ENCODE measurements around the gene STAG3. TPM values are rescaled to one million over a fixed set of nuclear protein-coding genes. Genes with fewer than 3 reads are reported as not detected.
"Not testable (repeated sequence)": the region's sequence is repeated elsewhere in the genome, so short reads cannot be mapped to it uniquely, and the experiment has no call there.

STAG3 gene
- total and polyA plus RNA-seq, 9 donors = 1.6 to 20.2 (median 12.9) TPM

- Histone ChIP-seq H3K27ac (ENCODE audit: low read length) (no peak overlapping the region), H3K27me3 (ENCODE audit: control insufficient read depth, insufficient read depth, low read length) (no peaks in the 10 kb centered on the region), H3K4me3 (ENCODE audit: low read length) (no peak overlapping the region), H3K4me1 (ENCODE audit: control insufficient read depth, insufficient read depth, low read length) (no peaks in the 10 kb centered on the region), H3K9me3 (replicated peaks; ENCODE audit: control insufficient read depth, low read depth, low read length) (no peaks in the 10 kb centered on the region), H3K36me3 (ENCODE audit: control insufficient read depth, insufficient read depth, low read length) (no peaks in the 10 kb centered on the region)
- no peak for DNase-seq
- no CpG with 5 or more reads among the region's 2 CpGs for WGBS (ENCODE audit: insufficient coverage)
Measured at GRCh38 chr7:100195222-100195621, 17.5 kb downstream of the STAG3 start.

GRCh38 chr7:100195901-100196322 lies 18.2 kb downstream of the STAG3 start:
- H3K4me1 ChIP-seq (ENCODE audit: control insufficient read depth, insufficient read depth, low read length); H3K9me3 ChIP-seq (replicated peaks; ENCODE audit: control insufficient read depth, low read depth, low read length); H3K36me3 ChIP-seq (ENCODE audit: control insufficient read depth, insufficient read depth, low read length); H3K27me3 ChIP-seq (ENCODE audit: control insufficient read depth, insufficient read depth, low read length); H3K27ac ChIP-seq (ENCODE audit: low read length); H3K4me3 ChIP-seq (ENCODE audit: low read length); DNase-seq: not testable (repeated sequence)
- 89% methylated on average over 1 of the region's 6 CpGs for WGBS (ENCODE audit: insufficient coverage)

- H3K4me3 ChIP-seq (ENCODE audit: low read length) = no peak overlapping the region
- 81% methylated on average over 3 of the region's 10 CpGs for WGBS (ENCODE audit: insufficient coverage)
- no peaks in the 10 kb centered on the region for H3K9me3 ChIP-seq (replicated peaks; ENCODE audit: control insufficient read depth, low read depth, low read length)
- H3K27me3 ChIP-seq (ENCODE audit: control insufficient read depth, insufficient read depth, low read length) = no peaks in the 10 kb centered on the region
- no peak overlapping the region for H3K27ac ChIP-seq (ENCODE audit: low read length)
- no peaks in the 10 kb centered on the region for H3K36me3 ChIP-seq (ENCODE audit: control insufficient read depth, insufficient read depth, low read length)
- DNase-seq = no peak
- no peaks in the 10 kb centered on the region for H3K4me1 ChIP-seq (ENCODE audit: control insufficient read depth, insufficient read depth, low read length)
Measured at GRCh38 chr7:100198266-100198665, 20.5 kb downstream of the STAG3 start.

GRCh38 chr7:100200693-100201092 lies 23.0 kb downstream of the STAG3 start:
- Histone ChIP-seq H3K36me3 (ENCODE audit: control insufficient read depth, insufficient read depth, low read length) (no peaks in the 10 kb centered on the region), H3K4me1 (ENCODE audit: control insufficient read depth, insufficient read depth, low read length) (peaks cover 10% of the 10 kb centered on the region), H3K9me3 (replicated peaks; ENCODE audit: control insufficient read depth, low read depth, low read length) (no peaks in the 10 kb centered on the region), H3K27ac (ENCODE audit: low read length) (no peak overlapping the region), H3K27me3 (ENCODE audit: control insufficient read depth, insufficient read depth, low read length) (no peaks in the 10 kb centered on the region), H3K4me3 (ENCODE audit: low read length) (no peak overlapping the region)
- no peak for DNase-seq
- 87% methylated on average over 8 of the region's 11 CpGs for WGBS (ENCODE audit: insufficient coverage)

GRCh38 chr7:100204454-100204853 lies 26.7 kb downstream of the STAG3 start:
- 51% methylated on average over 6 of the region's 9 CpGs for WGBS (ENCODE audit: insufficient coverage)
- no peaks in the 10 kb centered on the region for H3K27me3 ChIP-seq (ENCODE audit: control insufficient read depth, insufficient read depth, low read length)
- peak overlapping the region; percentile 25 for H3K27ac ChIP-seq (ENCODE audit: low read length)
- H3K4me3 ChIP-seq (ENCODE audit: low read length) = no peak overlapping the region
- DNase-seq = peak; percentile 69
- H3K4me1 ChIP-seq (ENCODE audit: control insufficient read depth, insufficient read depth, low read length) = peaks cover 16% of the 10 kb centered on the region
- no peaks in the 10 kb centered on the region for H3K36me3 ChIP-seq (ENCODE audit: control insufficient read depth, insufficient read depth, low read length)
- no peaks in the 10 kb centered on the region for H3K9me3 ChIP-seq (replicated peaks; ENCODE audit: control insufficient read depth, low read depth, low read length)

GRCh38 chr7:100208911-100209408 lies 31.2 kb downstream of the STAG3 start:
- peaks cover 26% of the 10 kb centered on the region for H3K4me1 ChIP-seq (ENCODE audit: control insufficient read depth, insufficient read depth, low read length)
- H3K27me3 ChIP-seq (ENCODE audit: control insufficient read depth, insufficient read depth, low read length) = no peaks in the 10 kb centered on the region
- no peak for DNase-seq
- no peak overlapping the region for H3K27ac ChIP-seq (ENCODE audit: low read length)
- no peak overlapping the region for H3K4me3 ChIP-seq (ENCODE audit: low read length)
- H3K36me3 ChIP-seq (ENCODE audit: control insufficient read depth, insufficient read depth, low read length) = peaks cover 5% of the 10 kb centered on the region
- WGBS (ENCODE audit: insufficient coverage) = 48% methylated on average over 4 of the region's 6 CpGs
- H3K9me3 ChIP-seq (replicated peaks; ENCODE audit: control insufficient read depth, low read depth, low read length) = no peaks in the 10 kb centered on the region

- no peak overlapping the region for H3K4me3 ChIP-seq (ENCODE audit: low read length)
- WGBS (ENCODE audit: insufficient coverage) = 76% methylated on average over 6 of the region's 6 CpGs
- no peak overlapping the region for H3K27ac ChIP-seq (ENCODE audit: low read length)
- H3K4me1 ChIP-seq (ENCODE audit: control insufficient read depth, insufficient read depth, low read length) = peaks cover 23% of the 10 kb centered on the region
- peaks cover 5% of the 10 kb centered on the region for H3K36me3 ChIP-seq (ENCODE audit: control insufficient read depth, insufficient read depth, low read length)
- no peak for DNase-seq
- H3K27me3 ChIP-seq (ENCODE audit: control insufficient read depth, insufficient read depth, low read length) = no peaks in the 10 kb centered on the region
- H3K9me3 ChIP-seq (replicated peaks; ENCODE audit: control insufficient read depth, low read depth, low read length) = no peaks in the 10 kb centered on the region
Measured at GRCh38 chr7:100209493-100209892, 31.8 kb downstream of the STAG3 start.

GRCh38 chr7:100210805-100211204 lies 33.1 kb downstream of the STAG3 start:
- Histone ChIP-seq H3K9me3 (replicated peaks; ENCODE audit: control insufficient read depth, low read depth, low read length) (no peaks in the 10 kb centered on the region), H3K4me1 (ENCODE audit: control insufficient read depth, insufficient read depth, low read length) (peaks cover 21% of the 10 kb centered on the region), H3K4me3 (ENCODE audit: low read length) (no peak overlapping the region), H3K27me3 (ENCODE audit: control insufficient read depth, insufficient read depth, low read length) (no peaks in the 10 kb centered on the region), H3K27ac (ENCODE audit: low read length) (no peak overlapping the region), H3K36me3 (ENCODE audit: control insufficient read depth, insufficient read depth, low read length) (peaks cover 5% of the 10 kb centered on the region)
- DNase-seq = no peak
- WGBS (ENCODE audit: insufficient coverage) = no CpG with 5 or more reads among the region's 5 CpGs

GRCh38 chr7:100211342-100211780 lies 33.6 kb downstream of the STAG3 start:
- Histone ChIP-seq H3K27ac (ENCODE audit: low read length) (no peak overlapping the region), H3K4me1 (ENCODE audit: control insufficient read depth, insufficient read depth, low read length) (peaks cover 24% of the 10 kb centered on the region), H3K27me3 (ENCODE audit: control insufficient read depth, insufficient read depth, low read length) (no peaks in the 10 kb centered on the region), H3K4me3 (ENCODE audit: low read length) (no peak overlapping the region), H3K36me3 (ENCODE audit: control insufficient read depth, insufficient read depth, low read length) (peaks cover 5% of the 10 kb centered on the region), H3K9me3 (replicated peaks; ENCODE audit: control insufficient read depth, low read depth, low read length) (no peaks in the 10 kb centered on the region)
- WGBS (ENCODE audit: insufficient coverage) = 86% methylated on average over 2 of the region's 7 CpGs
- DNase-seq = no peak

GRCh38 chr7:100212631-100213286 lies 35.0 kb downstream of the STAG3 start:
- Histone ChIP-seq H3K4me1 (ENCODE audit: control insufficient read depth, insufficient read depth, low read length) (peaks cover 27% of the 10 kb centered on the region), H3K36me3 (ENCODE audit: control insufficient read depth, insufficient read depth, low read length) (peaks cover 5% of the 10 kb centered on the region), H3K9me3 (replicated peaks; ENCODE audit: control insufficient read depth, low read depth, low read length) (no peaks in the 10 kb centered on the region), H3K4me3 (ENCODE audit: low read length) (no peak overlapping the region), H3K27me3 (ENCODE audit: control insufficient read depth, insufficient read depth, low read length) (no peaks in the 10 kb centered on the region), H3K27ac (ENCODE audit: low read length) (no peak overlapping the region)
- WGBS (ENCODE audit: insufficient coverage) = 40% methylated on average over 1 of the region's 5 CpGs
- DNase-seq = no peak
